Measurements from ENCODE around the gene POLR1H. TPM values are rescaled to one million over a fixed set of nuclear protein-coding genes. Genes with fewer than 3 reads are reported as not detected.

POLR1H gene
- total RNA-seq, 1 experiment from 2014 or later, result 33.3 TPM

- H4K20me1 ChIP-seq (ENCODE audit: insufficient read depth), result no peaks in the 10 kb centered on the region
- POLR2A ChIA-PET (ENCODE audit: unreplicated experiment), result interaction anchor here (0.7 kb wide), 1 partner anchor 141 kb away, joined by 10 read pairs; no protein-coding TSS in a partner anchor
- no peak for TF ChIP-seq CTCF (conservative IDR thresholded peaks at IDR 0.05)
- no peak for TF ChIP-seq EZH2 (IDR thresholded peaks at IDR 0.05; ENCODE audit: low read depth)
- H3K36me3 ChIP-seq (ENCODE audit: low read depth), result no peaks in the 10 kb centered on the region
- H3K4me2 ChIP-seq, result peak overlapping the region; percentile 79
- no peaks in the 10 kb centered on the region for H3K27me3 ChIP-seq (ENCODE audit: insufficient read depth, low read depth)
- no TSS peak for BruUV-seq (replicated peaks)
- DNase-seq, result no peak
- CTCF ChIA-PET, result interaction anchor here (0.7 kb wide), 2 partner anchors 33 to 409 kb away, joined by 3 read pairs; no protein-coding TSS in a partner anchor
- H3K79me2 ChIP-seq (ENCODE audit: low read depth), result peaks cover 38% of the 10 kb centered on the region
- H3K4me1 ChIP-seq (replicated peaks; ENCODE audit: insufficient read depth), result peaks cover 26% of the 10 kb centered on the region
- H3K27ac ChIP-seq, result no peak overlapping the region
- intact Hi-C loops (cut with micrococcal nuclease; ENCODE audit: unreplicated experiment), result loop anchor here (5.0 kb wide), 1 partner anchor 265 kb away; the partner anchor contains the start of gene TRIM39
- H3K9me2 ChIP-seq (ENCODE audit: insufficient read depth), result no peaks in the 10 kb centered on the region
- H2AFZ ChIP-seq, result no peak overlapping the region
- H3K9me3 ChIP-seq (ENCODE audit: insufficient read depth, low read depth), result no peaks in the 10 kb centered on the region
- H3K4me3 ChIP-seq, result peak overlapping the region; percentile 95; the same call in 1 of the 2 replicates
- H3F3A ChIP-seq (ENCODE audit: insufficient read depth, low read depth), result peaks cover 8% of the 10 kb centered on the region
Measured at GRCh38 chr6:30062471-30063178, 1.6 kb downstream of the POLR1H start.

GRCh38 chr6:30063315-30063714, 2.2 kb downstream of the POLR1H start:
- POLR2A ChIA-PET (ENCODE audit: unreplicated experiment), result no interaction called here
- DNase-seq, result no peak
- no peak overlapping the region for H2AFZ ChIP-seq
- no peaks in the 10 kb centered on the region for H3K9me3 ChIP-seq (ENCODE audit: insufficient read depth, low read depth)
- TF ChIP-seq CTCF (conservative IDR thresholded peaks at IDR 0.05), result no peak
- TF ChIP-seq EZH2 (IDR thresholded peaks at IDR 0.05; ENCODE audit: low read depth), result no peak
- no peaks in the 10 kb centered on the region for H4K20me1 ChIP-seq (ENCODE audit: insufficient read depth)
- no peaks in the 10 kb centered on the region for H3K27me3 ChIP-seq (ENCODE audit: insufficient read depth, low read depth)
- BruUV-seq (replicated peaks), result no TSS peak
- intact Hi-C loops (cut with micrococcal nuclease; ENCODE audit: unreplicated experiment), result loop anchor here (5.0 kb wide), 1 partner anchor 264 kb away; the partner anchor contains the start of gene TRIM39
- peaks cover 33% of the 10 kb centered on the region for H3K4me1 ChIP-seq (replicated peaks; ENCODE audit: insufficient read depth)
- H3K9me2 ChIP-seq (ENCODE audit: insufficient read depth), result no peaks in the 10 kb centered on the region
- no peak overlapping the region for H3K4me2 ChIP-seq
- H3K36me3 ChIP-seq (ENCODE audit: low read depth), result no peaks in the 10 kb centered on the region
- H3K27ac ChIP-seq, result no peak overlapping the region
- peaks cover 8% of the 10 kb centered on the region for H3F3A ChIP-seq (ENCODE audit: insufficient read depth, low read depth)
- CTCF ChIA-PET, result interaction anchor here (0.7 kb wide), 1 partner anchor 32 kb away, joined by 3 read pairs; no protein-coding TSS in a partner anchor
- H3K4me3 ChIP-seq, result no peak overlapping the region
- H3K79me2 ChIP-seq (ENCODE audit: low read depth), result peaks cover 45% of the 10 kb centered on the region

GRCh38 chr6:30066082-30066481, 5.0 kb downstream of the POLR1H start:
- ChIA-PET CTCF (interaction anchor here (0.6 to 1.3 kb wide), 2 partner anchors 37 to 63 kb away, joined by 3 to 7 read pairs; no protein-coding TSS in a partner anchor), POLR2A (ENCODE audit: unreplicated experiment) (interaction anchor here (0.5 to 0.8 kb wide), 5 partner anchors 11 to 1409 kb away, joined by 3 to 7 read pairs (median 5); no protein-coding TSS in a partner anchor)
- Histone ChIP-seq H4K20me1 (ENCODE audit: insufficient read depth) (no peaks in the 10 kb centered on the region), H3K9me2 (ENCODE audit: insufficient read depth) (no peaks in the 10 kb centered on the region), H3F3A (ENCODE audit: insufficient read depth, low read depth) (peaks cover 14% of the 10 kb centered on the region), H3K4me3 (peak overlapping the region; percentile 81), H3K4me1 (replicated peaks; ENCODE audit: insufficient read depth) (peaks cover 25% of the 10 kb centered on the region), H3K9me3 (ENCODE audit: insufficient read depth, low read depth) (no peaks in the 10 kb centered on the region), H3K36me3 (ENCODE audit: low read depth) (no peaks in the 10 kb centered on the region), H2AFZ (peak overlapping the region; percentile 88), H3K27ac (peak overlapping the region; percentile 38; the same call in 1 of the 2 replicates), H3K27me3 (ENCODE audit: insufficient read depth, low read depth) (no peaks in the 10 kb centered on the region), H3K79me2 (ENCODE audit: low read depth) (peaks cover 29% of the 10 kb centered on the region), H3K4me2 (peak overlapping the region; percentile 95)
- no TSS peak for BruUV-seq (replicated peaks)
- intact Hi-C loops (cut with micrococcal nuclease; ENCODE audit: unreplicated experiment), result loop anchor here (2.0 to 5.0 kb wide), 2 partner anchors 65 to 99 kb away; no protein-coding TSS in a partner anchor
- no peak for TF ChIP-seq EZH2 (IDR thresholded peaks at IDR 0.05; ENCODE audit: low read depth)
- DNase-seq, result no peak

Data from PC-9 (cell line).